Activated CD8-positive, alpha-beta memory T cell treated with anti-CD3 and anti-CD28 coated beads for 1 hour (primary cell): ENCODE data around the gene AKAIN1.

Source experiments
- DNase-seq, 2 donors: peaks; one replicate each; pipeline ENCODE4 v3.0.0-alpha.2; 2020; ENCODE audit warnings: low read depth in 1 of 2; ENCODE audit errors: extremely low read depth in 1 of 2

AKAIN1 gene

DNA sequence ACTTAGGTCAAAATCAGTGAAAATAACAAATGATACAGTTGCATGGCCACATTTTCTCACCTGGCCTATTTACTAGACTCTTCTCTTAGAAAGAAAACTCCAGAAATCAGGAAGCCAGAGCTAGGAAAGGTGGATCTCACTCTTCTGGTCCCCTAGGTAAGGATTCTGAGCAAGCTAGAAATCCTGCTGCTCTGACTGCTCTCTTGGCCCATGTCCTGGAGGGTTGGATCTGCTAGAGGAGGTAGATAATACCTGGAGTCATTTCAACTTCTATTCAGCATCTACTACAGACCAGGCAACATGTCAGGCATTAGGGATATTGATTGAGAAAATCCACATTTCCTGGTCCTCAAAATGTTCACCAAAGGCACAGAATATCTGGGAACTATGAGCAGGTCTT, 34.9 kb downstream of the AKAIN1 start:
- no peak for DNase-seq

DNA sequence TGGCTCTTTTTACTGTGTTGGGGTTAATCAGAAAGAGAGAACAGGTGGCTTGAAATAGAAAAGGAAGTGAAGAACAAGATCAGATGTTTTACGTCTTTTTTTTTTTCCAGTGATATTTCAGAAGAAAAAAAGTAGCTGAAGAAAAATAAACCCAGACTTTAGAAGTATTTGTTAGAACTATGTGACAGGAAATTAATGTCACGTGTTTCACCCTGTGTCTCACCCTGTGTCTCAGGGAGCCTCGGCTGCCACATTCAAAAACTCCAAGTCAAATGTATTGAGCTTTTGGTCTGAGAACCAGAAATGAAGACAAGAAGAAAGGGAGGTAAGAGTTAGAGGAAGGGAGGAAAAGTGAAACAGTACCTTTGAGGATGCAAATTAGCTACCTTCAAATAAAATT, 38.0 kb downstream of the AKAIN1 start:
- DNase-seq = no peak

GRCh38 chr18:5158587-5158986, 38.5 kb downstream of the AKAIN1 start:
- no peak for DNase-seq

DNA sequence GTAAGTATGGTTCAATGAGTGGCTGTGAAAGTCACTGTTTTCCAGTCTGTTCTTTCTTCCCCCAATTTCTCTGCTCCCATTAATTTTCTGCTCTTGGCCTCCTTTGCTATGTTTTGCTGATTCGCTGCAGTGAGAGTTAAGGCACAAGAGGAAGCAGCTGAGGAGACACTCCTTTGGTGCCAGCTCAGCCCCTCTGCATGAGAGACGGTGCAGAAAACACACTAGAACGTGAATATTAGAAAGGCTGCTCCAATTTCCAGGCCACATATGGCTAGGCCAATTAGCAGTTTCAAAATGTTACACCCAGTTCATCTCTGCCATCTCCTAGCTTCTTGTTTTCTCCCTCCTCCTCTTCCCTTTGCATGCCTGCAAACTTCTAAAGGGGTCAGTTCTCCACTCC, 38.9 kb downstream of the AKAIN1 start:
- no peak for DNase-seq

DNA sequence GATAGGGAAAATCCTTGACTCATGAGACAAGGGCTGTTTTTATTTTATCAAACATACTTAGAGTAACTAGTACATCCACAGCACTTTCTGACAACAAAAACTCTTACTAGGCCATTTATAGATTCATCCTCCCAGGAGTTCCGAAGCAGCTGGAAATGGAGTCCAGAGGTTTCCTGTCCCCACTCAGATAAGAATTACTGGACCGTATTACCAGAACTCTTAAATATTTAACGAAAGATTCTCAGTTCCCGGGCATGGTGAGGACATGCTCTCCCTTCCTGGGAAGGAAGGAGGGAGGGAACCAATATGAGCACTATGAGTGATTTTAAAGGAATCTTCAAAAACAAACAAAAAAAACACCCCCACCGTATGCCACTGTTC, 41.2 kb downstream of the AKAIN1 start:
- no peak for DNase-seq

- no peak for DNase-seq
These were observed 41.7 kb downstream of the AKAIN1 start for GRCh38 chr18:5155218-5155906.

GRCh38 chr18:5152343-5153020, 44.6 kb downstream of the AKAIN1 start:
- DNase-seq = no peak

- no peak for DNase-seq
These were observed 46.2 kb downstream of the AKAIN1 start for GRCh38 chr18:5150894-5151293.

DNA sequence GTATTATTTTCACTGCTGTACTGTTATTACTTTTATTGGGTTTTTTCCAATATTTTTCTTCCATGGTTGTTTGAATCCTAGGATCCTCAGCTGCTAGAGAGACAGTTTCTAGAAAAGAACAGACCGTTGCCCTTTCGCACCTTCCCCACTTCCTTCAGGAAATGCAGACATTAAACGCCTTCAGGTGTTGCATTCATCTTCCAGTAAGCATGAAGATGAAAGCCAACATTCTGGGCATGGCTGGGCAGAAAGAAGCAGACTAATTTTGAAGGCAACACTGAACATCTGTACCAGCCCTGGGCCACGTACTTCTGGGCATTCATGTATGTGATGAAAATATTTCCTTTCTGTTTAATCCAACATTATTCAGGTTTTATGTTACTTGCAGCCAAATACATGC, 51.0 kb downstream of the AKAIN1 start:
- no peak for DNase-seq

DNA sequence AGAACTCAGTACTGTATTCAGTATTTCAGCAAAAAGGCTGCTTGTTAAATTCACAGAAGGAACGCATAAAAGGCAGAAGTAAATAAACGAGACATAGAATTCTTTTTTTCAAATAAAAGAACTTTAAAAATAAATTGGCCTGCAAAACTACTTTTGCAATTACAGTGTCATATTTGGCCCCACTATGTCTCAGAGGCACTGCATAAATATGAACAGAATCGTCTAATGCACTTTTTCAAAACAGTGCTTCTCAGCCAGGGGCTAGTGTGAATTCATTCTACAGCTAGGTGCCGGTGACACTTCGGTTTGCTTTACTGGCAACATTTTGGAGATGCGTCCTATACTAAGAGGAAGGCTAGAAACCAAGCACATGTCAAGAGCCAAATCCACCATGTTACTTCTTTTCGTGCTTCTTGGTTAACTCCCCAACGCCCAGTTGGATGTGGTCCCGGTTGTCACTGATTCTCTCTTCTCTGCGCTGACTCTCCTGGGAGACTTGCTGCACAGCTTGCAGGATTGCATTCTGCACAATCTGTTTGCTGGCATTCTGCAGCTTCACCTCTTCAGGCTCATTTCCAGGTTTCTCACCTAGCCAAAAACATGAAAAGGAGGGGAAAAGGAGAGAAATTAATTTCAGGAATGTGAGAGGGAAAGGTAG, 51.8 kb downstream of the AKAIN1 start:
- no peak for DNase-seq

DNA sequence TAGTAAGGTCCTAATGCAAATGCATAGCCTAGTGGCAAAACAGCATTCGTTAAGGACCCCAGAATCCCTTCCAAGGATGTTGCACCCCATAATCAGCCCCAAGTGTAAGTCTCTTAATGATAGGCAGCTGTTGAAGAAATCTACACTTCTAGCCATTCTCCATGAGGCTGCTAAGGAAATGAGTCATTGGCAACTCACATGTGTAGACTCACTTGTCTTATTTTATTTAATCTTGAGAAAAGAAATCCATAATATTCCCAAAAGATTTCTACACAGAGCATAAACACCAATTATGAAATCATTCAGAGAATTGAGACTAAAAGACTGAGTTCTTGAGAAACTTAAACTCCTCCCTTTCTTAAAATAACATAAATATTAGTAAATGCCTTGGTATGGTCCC, 52.4 kb downstream of the AKAIN1 start:
- no peak for DNase-seq

GRCh38 chr18:5142859-5143258, 54.2 kb downstream of the AKAIN1 start:
- no peak for DNase-seq

DNA sequence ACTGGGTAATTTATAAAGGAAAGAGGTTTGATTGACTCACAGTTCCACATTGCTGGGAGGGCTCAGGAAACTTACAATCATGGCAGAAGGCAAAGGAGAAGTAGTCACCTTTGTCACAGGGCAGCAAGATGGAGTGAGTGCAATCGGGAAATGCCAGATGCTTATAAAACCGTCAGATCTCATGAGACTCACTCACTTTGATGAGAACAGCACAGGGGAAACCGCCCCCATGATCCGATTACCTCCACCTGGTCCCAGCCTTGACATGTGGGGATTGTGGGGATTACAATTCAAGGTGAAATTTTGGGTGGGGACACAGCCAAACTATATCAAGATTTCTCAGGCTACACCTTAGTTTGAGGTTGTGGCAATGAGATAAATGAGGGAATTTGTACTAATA, 54.9 kb downstream of the AKAIN1 start:
- no peak for DNase-seq

DNA sequence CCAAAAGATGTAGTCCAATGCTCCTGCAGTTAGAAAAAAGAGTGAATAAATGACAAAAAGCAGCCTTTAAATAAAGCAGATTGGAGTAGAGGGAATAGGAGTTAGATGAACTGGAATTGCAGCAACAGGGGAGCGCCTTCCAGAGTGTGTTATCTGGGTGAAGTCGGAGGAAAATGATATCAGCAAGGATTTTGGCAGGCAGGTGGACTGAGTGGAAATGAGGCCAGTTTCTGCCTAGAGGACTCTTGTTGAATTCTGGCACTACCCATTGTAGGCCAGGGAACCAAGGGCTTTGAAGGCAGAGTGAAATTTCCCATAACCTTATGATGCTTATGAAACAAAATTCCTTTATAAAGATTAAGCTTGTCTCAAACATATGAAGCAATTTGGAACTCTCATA, 59.8 kb downstream of the AKAIN1 start:
- no peak for DNase-seq

DNA sequence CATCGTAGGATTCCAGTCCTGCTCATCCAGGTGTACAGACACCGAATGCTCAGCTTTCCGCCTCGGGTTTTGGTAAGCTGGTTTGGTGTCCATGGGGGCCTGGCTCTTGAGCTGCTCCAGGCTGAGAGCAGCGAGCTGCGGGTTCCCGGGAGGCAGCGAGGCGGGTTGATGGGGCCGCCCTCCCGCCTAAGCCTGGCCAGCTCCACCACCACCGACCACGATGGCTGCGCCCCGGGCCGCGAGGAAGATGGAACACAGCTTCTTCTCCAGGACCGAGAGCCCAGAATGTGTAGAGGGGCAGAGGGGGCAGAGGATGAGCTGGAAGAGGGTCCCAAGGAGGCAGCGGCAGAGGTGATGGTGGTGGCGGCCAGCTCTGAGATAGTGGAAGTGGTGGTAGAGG, 64.1 kb downstream of the AKAIN1 start:
- no peak for DNase-seq

GRCh38 chr18:5122272-5122671, 74.8 kb downstream of the AKAIN1 start:
- no peak for DNase-seq

DNA sequence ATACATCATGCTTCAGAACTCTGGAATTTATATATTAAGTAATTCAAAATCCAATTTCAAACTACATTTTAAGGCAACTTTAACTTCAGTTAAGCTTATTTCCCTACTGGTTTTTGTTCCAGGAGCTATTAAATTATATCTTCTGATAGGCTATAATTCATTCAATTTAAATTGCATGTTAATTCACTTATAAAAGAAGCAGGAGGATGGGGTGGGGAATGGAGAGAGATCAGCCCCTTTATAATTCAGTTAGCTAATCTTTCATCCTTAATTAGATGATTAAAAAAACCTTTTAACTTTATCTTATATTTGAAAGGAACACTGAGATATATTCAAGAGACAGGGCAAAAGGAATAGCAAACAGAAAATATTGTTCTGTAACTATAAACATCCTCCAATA, 86.8 kb downstream of the AKAIN1 start:
- no peak for DNase-seq

DNA sequence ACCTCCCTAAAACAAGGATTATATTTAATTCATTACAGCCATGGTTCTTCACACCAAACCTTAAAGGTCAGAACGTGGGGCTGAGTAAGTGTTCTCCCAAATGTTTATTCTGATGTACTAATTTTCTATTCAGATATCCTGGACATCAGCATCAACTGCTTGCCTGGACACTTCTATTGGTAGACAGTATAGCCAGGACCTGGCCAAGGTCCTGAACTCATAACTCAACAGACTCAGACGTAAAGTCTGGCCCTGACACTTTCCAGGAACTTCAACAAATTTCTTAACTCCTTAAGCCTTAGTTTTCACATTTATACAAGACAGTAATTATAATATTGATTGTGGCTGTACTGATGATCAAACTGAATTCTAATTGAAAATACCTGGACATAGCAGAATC, 89.1 kb downstream of the AKAIN1 start:
- no peak for DNase-seq

DNA sequence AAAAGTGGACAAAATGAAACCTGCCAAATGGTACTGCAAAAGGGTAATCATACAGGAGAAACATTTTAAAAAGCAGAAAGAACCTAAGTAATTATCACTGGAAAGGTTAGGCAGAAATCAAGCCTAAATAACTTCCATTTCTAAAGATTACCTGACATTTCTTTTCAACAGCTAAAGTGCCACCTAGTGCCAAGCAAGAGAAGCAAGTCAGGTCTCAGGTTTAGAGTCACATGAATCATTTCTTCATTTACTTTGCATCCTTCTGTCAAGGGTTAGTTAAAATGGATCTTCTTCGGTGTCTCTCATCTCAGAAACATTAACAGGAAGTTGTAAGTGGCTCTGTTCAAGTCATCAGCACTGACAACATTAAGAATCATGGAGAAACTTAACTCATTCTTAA, 90.3 kb downstream of the AKAIN1 start:
- no peak for DNase-seq

GRCh38 chr18:5104246-5104645, 92.8 kb downstream of the AKAIN1 start:
- DNase-seq = no peak

DNA sequence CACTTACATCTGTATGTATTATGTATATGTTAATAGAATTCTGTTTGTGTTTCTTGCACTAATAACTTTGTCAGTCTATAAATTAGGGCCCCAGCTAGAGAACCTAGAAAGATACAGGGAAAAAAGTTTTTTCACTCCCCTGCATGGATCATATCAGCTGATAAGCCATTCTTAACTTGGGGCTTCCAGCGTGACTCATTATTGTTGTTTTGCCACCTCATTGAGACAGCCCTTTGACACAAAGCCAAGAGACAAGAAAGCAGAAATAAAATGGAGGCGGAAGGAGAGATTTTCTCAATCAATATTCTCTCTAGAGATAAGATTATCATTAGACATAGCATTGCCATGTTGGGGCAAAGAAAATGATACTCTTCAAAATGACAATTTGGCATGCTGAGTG, 93.4 kb downstream of the AKAIN1 start:
- DNase-seq = no peak

GRCh38 chr18:5103286-5103685, 93.8 kb downstream of the AKAIN1 start:
- no peak for DNase-seq
